NOMO-1 (cell line): Measurements from ENCODE around the gene TIMM8B.
"Not testable (repeated sequence)": the region's sequence is repeated elsewhere in the genome, so short reads cannot be mapped to it uniquely, and the experiment has no call there.

ENCODE experiments used
- DNase-seq, 2 experiments: peaks; one replicate each; lab custom pipeline; 2025; ENCODE audit not compliant: unreplicated experiment in 2 of 2; lab: John Stamatoyannopoulos, UW

The TIMM8B gene

GRCh38 chr11:112085822-112086421 is 634 bp downstream of the TIMM8B start:
- DNase-seq = peak; percentile 13 to 25

- no peak for DNase-seq
These were observed 3.8 kb downstream of the TIMM8B start for GRCh38 chr11:112082729-112083128.

- DNase-seq = peak; percentile 69 to 85
These were observed 12.4 kb downstream of the TIMM8B start, which contains the start of the genes NKAPD1 and PIH1D2 for GRCh38 chr11:112073941-112074811. NKAPD1 (plus strand) TSS chr11:112074299; CDS start chr11:112075575, 1,276 bp downstream. PIH1D2 (minus strand) TSS chr11:112074017; CDS start chr11:112073174, 843 bp downstream.

GRCh38 chr11:112062923-112063322 is 23.6 kb downstream of the TIMM8B start:
- no peak for DNase-seq

GRCh38 chr11:112058103-112058502 is 28.5 kb downstream of the TIMM8B start:
- no peak for DNase-seq

GRCh38 chr11:112057170-112057569 is 29.4 kb downstream of the TIMM8B start:
- DNase-seq = no peak

GRCh38 chr11:112051768-112052167 is 34.8 kb downstream of the TIMM8B start:
- DNase-seq = no peak

GRCh38 chr11:112050721-112051120 is 35.8 kb downstream of the TIMM8B start:
- peak in 1 of 2 experiments; percentile 29 for DNase-seq

GRCh38 chr11:112049777-112050176 is 36.8 kb downstream of the TIMM8B start:
- no peak for DNase-seq

- not testable (repeated sequence) for DNase-seq
These were observed 38.3 kb downstream of the TIMM8B start for GRCh38 chr11:112048256-112048655.

- DNase-seq = not testable (repeated sequence)
These were observed 39.9 kb downstream of the TIMM8B start for GRCh38 chr11:112046647-112047046.

- no peak for DNase-seq
These were observed 41.6 kb downstream of the TIMM8B start for GRCh38 chr11:112044961-112045360.

GRCh38 chr11:112042961-112043304 is 43.6 kb downstream of the TIMM8B start:
- DNase-seq = no peak

- DNase-seq = no peak
These were observed 44.2 kb downstream of the TIMM8B start for GRCh38 chr11:112042161-112042960.

- no peak for DNase-seq
These were observed 49.0 kb downstream of the TIMM8B start for GRCh38 chr11:112037527-112037926.
